Muscle of leg (tissue), 11 donors: ENCODE data around the gene PRMT7. TPM values are rescaled to one million over a fixed set of nuclear protein-coding genes. Genes with fewer than 3 reads are reported as not detected.

Source experiments
- DNase-seq: peaks from one replicate; pipeline ENCODE4 v3.0.0; 2013
- H3K27ac ChIP-seq: one replicate; pipeline ENCODE4 v1.5.1; 2013; ENCODE audit warnings: mild to moderate bottlenecking, low read length, control low read depth
- H3K27me3 ChIP-seq: one replicate; pipeline ENCODE4 v1.6.1; 2013; ENCODE audit warnings: low read length; ENCODE audit not compliant: control insufficient read depth, insufficient read depth
- H3K36me3 ChIP-seq: one replicate; pipeline ENCODE4 v1.6.1; 2013; ENCODE audit warnings: low read length; ENCODE audit not compliant: control insufficient read depth, insufficient read depth
- H3K4me1 ChIP-seq: one replicate; pipeline ENCODE4 v1.6.1; 2013; ENCODE audit warnings: low read length; ENCODE audit not compliant: control insufficient read depth, insufficient read depth
- H3K4me3 ChIP-seq: one replicate; pipeline ENCODE4 v1.5.1; 2013; ENCODE audit warnings: low read length, control low read depth
- H3K9me3 ChIP-seq: replicated peaks from 2 replicates; pipeline ENCODE4 v1.6.1; 2013; ENCODE audit warnings: low read depth, low read length; ENCODE audit not compliant: control insufficient read depth
- WGBS: methylation state at CpG from one replicate; pipeline ENCODE4 v1.1.5; 2013; ENCODE audit warnings: missing lambda C conversion rate; ENCODE audit not compliant: insufficient coverage; 5-methylcytosine and 5-hydroxymethylcytosine counted together
- polyA plus RNA-seq, 8 donors: library from polyadenylated mRNA; unstranded; fragments of 120-200 nt; gene quantifications; one replicate each; pipeline versions ENCODE4 v1.2.1 to v1.2.3, GENCODE V29; 2013; ENCODE audit warnings: inconsistent platforms in 1 of 8, low replicate concordance in 1 of 8; ENCODE audit not compliant: insufficient read length in 8 of 8, insufficient read depth in 1 of 8
- total RNA-seq: library from RNA; stranded (reverse); fragments of 120-200 nt; gene quantifications from one replicate; pipeline ENCODE4 v1.2.4, GENCODE V29; 2013

Gene PRMT7
- total and polyA plus RNA-seq, 9 donors = 40.7 to 54.4 (median 43.5) TPM

- H3K9me3 ChIP-seq = no peaks in the 10 kb centered on the region
- H3K27ac ChIP-seq = no peak overlapping the region
- H3K27me3 ChIP-seq = peaks cover 7% of the 10 kb centered on the region
- no peaks in the 10 kb centered on the region for H3K36me3 ChIP-seq
- peaks cover 8% of the 10 kb centered on the region for H3K4me1 ChIP-seq
- WGBS = no CpG with 5 or more reads among the region's 4 CpGs
- DNase-seq = no peak
- no peak overlapping the region for H3K4me3 ChIP-seq
These were observed 58.3 kb downstream of the PRMT7 start for GRCh38 chr16:68369168-68369567.

- no peak for DNase-seq
- Histone ChIP-seq H3K4me3 (no peak overlapping the region), H3K36me3 (no peaks in the 10 kb centered on the region), H3K27me3 (peaks cover 5% of the 10 kb centered on the region), H3K4me1 (peaks cover under 1% of the 10 kb centered on the region), H3K27ac (no peak overlapping the region), H3K9me3 (no peaks in the 10 kb centered on the region)
- 73% methylated on average over 20 of the region's 23 CpGs for WGBS
These were observed 59.1 kb downstream of the PRMT7 start for GRCh38 chr16:68369697-68370580.

- H3K27ac ChIP-seq = no peak overlapping the region
- peaks cover 5% of the 10 kb centered on the region for H3K27me3 ChIP-seq
- DNase-seq = no peak
- no peak overlapping the region for H3K4me3 ChIP-seq
- H3K9me3 ChIP-seq = no peaks in the 10 kb centered on the region
- H3K4me1 ChIP-seq = no peaks in the 10 kb centered on the region
- H3K36me3 ChIP-seq = no peaks in the 10 kb centered on the region
- WGBS = 68% methylated on average over 30 of the region's 32 CpGs
These were observed 59.9 kb downstream of the PRMT7 start for GRCh38 chr16:68370581-68371275.

- H3K27ac ChIP-seq = no peak overlapping the region
- H3K9me3 ChIP-seq = no peaks in the 10 kb centered on the region
- peaks cover 5% of the 10 kb centered on the region for H3K27me3 ChIP-seq
- H3K4me1 ChIP-seq = no peaks in the 10 kb centered on the region
- H3K36me3 ChIP-seq = no peaks in the 10 kb centered on the region
- no peak overlapping the region for H3K4me3 ChIP-seq
- DNase-seq = no peak
- 87% methylated on average over 26 of the region's 27 CpGs for WGBS
These were observed 60.4 kb downstream of the PRMT7 start for GRCh38 chr16:68371276-68371651.

- Histone ChIP-seq H3K4me1 (no peaks in the 10 kb centered on the region), H3K4me3 (no peak overlapping the region), H3K9me3 (no peaks in the 10 kb centered on the region), H3K27ac (no peak overlapping the region), H3K27me3 (peaks cover 5% of the 10 kb centered on the region), H3K36me3 (no peaks in the 10 kb centered on the region)
- 90% methylated on average over 36 of the region's 40 CpGs for WGBS
- DNase-seq = no peak
These were observed 61.0 kb downstream of the PRMT7 start for GRCh38 chr16:68371706-68372380.

- WGBS = 100% methylated on average over 1 of the region's 3 CpGs
- no peak for DNase-seq
- H3K9me3 ChIP-seq = no peaks in the 10 kb centered on the region
These were observed 61.5 kb downstream of the PRMT7 start for GRCh38 chr16:68372381-68372720.

GRCh38 chr16:68372806-68373205, 62.0 kb downstream of the PRMT7 start:
- Histone ChIP-seq H3K27ac (no peak overlapping the region), H3K9me3 (no peaks in the 10 kb centered on the region), H3K4me1 (peaks cover 4% of the 10 kb centered on the region), H3K36me3 (no peaks in the 10 kb centered on the region), H3K27me3 (peaks cover 3% of the 10 kb centered on the region), H3K4me3 (no peak overlapping the region)
- no peak for DNase-seq
- 86% methylated on average over 6 of the region's 8 CpGs for WGBS

More at GRCh38 chr16:68372381-68372720, 61.5 kb downstream of the PRMT7 start:
- Histone ChIP-seq H3K27me3 (peaks cover 3% of the 10 kb centered on the region), H3K4me3 (no peak overlapping the region), H3K36me3 (no peaks in the 10 kb centered on the region), H3K27ac (no peak overlapping the region), H3K4me1 (no peaks in the 10 kb centered on the region)

GRCh38 chr16:68373528-68374245, 62.9 kb downstream of the PRMT7 start:
- WGBS = 70% methylated on average over 18 of the region's 18 CpGs
- DNase-seq = no peak

GRCh38 chr16:68374246-68374805, 63.5 kb downstream of the PRMT7 start:
- H3K36me3 ChIP-seq = no peaks in the 10 kb centered on the region
- WGBS = 64% methylated on average over 5 of the region's 10 CpGs
- H3K4me1 ChIP-seq = peaks cover 7% of the 10 kb centered on the region
- no peaks in the 10 kb centered on the region for H3K9me3 ChIP-seq
- H3K27ac ChIP-seq = no peak overlapping the region
- no peak overlapping the region for H3K4me3 ChIP-seq
- H3K27me3 ChIP-seq = peaks cover 3% of the 10 kb centered on the region
- DNase-seq = no peak

More at GRCh38 chr16:68373528-68374245, 62.9 kb downstream of the PRMT7 start:
- Histone ChIP-seq H3K27me3 (peaks cover 3% of the 10 kb centered on the region), H3K9me3 (no peaks in the 10 kb centered on the region), H3K4me1 (peaks cover 7% of the 10 kb centered on the region), H3K4me3 (no peak overlapping the region), H3K27ac (no peak overlapping the region), H3K36me3 (no peaks in the 10 kb centered on the region)
